NCI-H345 treated with DMSO at 0.1 percent for 48 hours (cell line): ENCODE data around the gene DERL3.

Source experiments
- DNase-seq: peaks from one replicate; lab custom pipeline; 2025; ENCODE audit not compliant: unreplicated experiment; lab: John Stamatoyannopoulos, UW

DERL3 gene

GRCh38 chr22:23804781-23805291 is 34.0 kb downstream of the DERL3 start:
- DNase-seq = no peak

- no peak for DNase-seq
Observed at GRCh38 chr22:23803001-23803819, 35.6 kb downstream of the DERL3 start.

GRCh38 chr22:23801886-23802377 is 36.9 kb downstream of the DERL3 start:
- no peak for DNase-seq

GRCh38 chr22:23801238-23801821 is 37.5 kb downstream of the DERL3 start:
- DNase-seq = no peak

- no peak for DNase-seq
Observed at GRCh38 chr22:23800297-23801237, 38.2 kb downstream of the DERL3 start.

GRCh38 chr22:23796461-23796860 is 42.3 kb downstream of the DERL3 start:
- no peak for DNase-seq

- DNase-seq = no peak
Observed at GRCh38 chr22:23793326-23793725, 45.5 kb downstream of the DERL3 start.

GRCh38 chr22:23791738-23792645 is 46.8 kb downstream of the DERL3 start:
- no peak for DNase-seq

- DNase-seq = no peak
Observed at GRCh38 chr22:23790819-23791737, 47.7 kb downstream of the DERL3 start.

- DNase-seq = no peak
Observed at GRCh38 chr22:23789638-23790037, 49.2 kb downstream of the DERL3 start.

- DNase-seq = peak; percentile 38
Observed at GRCh38 chr22:23789121-23789520, 49.7 kb downstream of the DERL3 start.

GRCh38 chr22:23787910-23788309 is 50.9 kb downstream of the DERL3 start:
- DNase-seq = no peak

- DNase-seq = peak; percentile 87
Observed at GRCh38 chr22:23787600-23787896, 51.3 kb downstream of the DERL3 start.

GRCh38 chr22:23786752-23787599 is 51.8 kb downstream of the DERL3 start, which contains the start of gene SMARCB1:
Gene SMARCB1 (plus strand): TSS chr22:23786966. CDS start chr22:23787170, 204 bp downstream.
- peak; percentile 87 for DNase-seq

GRCh38 chr22:23786261-23786710 is 52.5 kb downstream of the DERL3 start:
- DNase-seq = no peak
